CD4-positive, alpha-beta T cell (primary cell): ENCODE data around the gene PRTN3. TPM values are rescaled to one million over a fixed set of nuclear protein-coding genes. Genes with fewer than 3 reads are reported as not detected.

Source experiments
- ATAC-seq: fragments of 200-7000 bp; cut with Tn5 transposase; one replicate; pipeline ENCODE4 v1.10.0; 2022; ENCODE audit warnings: mild to moderate bottlenecking; ENCODE audit not compliant: poor library complexity
- CTCF ChIA-PET: fragments of 350-600 bp; sonication (Branson Sonifier 250); formaldehyde crosslinking; loops from one replicate; lab custom pipeline; 2021; ENCODE audit warnings: antibody characterized with exemption, inconsistent platforms; lab: Charles Lee
- POLR2A ChIA-PET: fragments of 350-600 bp; sonication (Branson Sonifier 250); formaldehyde crosslinking; loops from one replicate; lab custom pipeline; 2021; ENCODE audit warnings: antibody characterized with exemption, inconsistent platforms; lab: Charles Lee
- DNase-seq, 14 experiments: peaks; one replicate each; pipeline ENCODE4 v3.0.0-alpha.2; 2013 to 2020; ENCODE audit warnings: mixed read lengths in 2 of 14
- H3K27ac ChIP-seq, 2 donors: one replicate each; pipeline versions ENCODE4 v1.5.1 to v1.7.0; 2013; ENCODE audit warnings: low read length in 2 of 2, low read depth in 1 of 2, mild to moderate bottlenecking in 1 of 2
- H3K27me3 ChIP-seq, 2 experiments: 1 replicate in 1 of 2; 2 replicates in 1 of 2; pipeline versions ENCODE4 v1.6.1 to v1.7.0; 2013; ENCODE audit warnings: low read length in 2 of 2, control low read depth in 1 of 2, mild to moderate bottlenecking in 1 of 2, moderate library complexity in 1 of 2; ENCODE audit not compliant: insufficient read depth in 2 of 2, control insufficient read depth in 1 of 2
- H3K36me3 ChIP-seq: one replicate; pipeline ENCODE4 v1.6.1; 2013; ENCODE audit warnings: low read length, control low read depth; ENCODE audit not compliant: insufficient read depth
- H3K4me1 ChIP-seq: one replicate; pipeline ENCODE4 v1.6.1; 2013; ENCODE audit warnings: low read length, control low read depth; ENCODE audit not compliant: insufficient read depth
- H3K4me3 ChIP-seq: one replicate; pipeline ENCODE4 v1.5.1; 2013; ENCODE audit warnings: mild to moderate bottlenecking, low read length, moderate library complexity
- H3K9me3 ChIP-seq, 2 experiments: 1 replicate in 1 of 2; 2 replicates in 1 of 2; pipeline versions ENCODE4 v1.6.1 to v1.7.0; 2013; ENCODE audit warnings: low read length in 2 of 2, mild to moderate bottlenecking in 2 of 2, control low read depth in 1 of 2, moderate library complexity in 1 of 2; ENCODE audit not compliant: control insufficient read depth in 1 of 2, insufficient read depth in 1 of 2
- H3K27ac Mint-ChIP-seq: one replicate; pipeline ENCODE4 v1.8.0; 2020; ENCODE audit warnings: mixed read lengths
- H3K27me3 Mint-ChIP-seq: one replicate; pipeline ENCODE4 v1.8.0; 2021; ENCODE audit warnings: mixed read lengths
- H3K36me3 Mint-ChIP-seq: one replicate; pipeline ENCODE4 v1.8.0; 2021; ENCODE audit warnings: low read depth, mixed read lengths
- H3K4me1 Mint-ChIP-seq: one replicate; pipeline ENCODE4 v1.8.0; 2021; ENCODE audit warnings: low read depth, mixed read lengths
- H3K4me3 Mint-ChIP-seq: one replicate; pipeline ENCODE4 v1.8.0; 2020; ENCODE audit warnings: mild to moderate bottlenecking, mixed read lengths
- H3K9me3 Mint-ChIP-seq: one replicate; pipeline ENCODE4 v1.8.0; 2020; ENCODE audit warnings: mixed read lengths
- intact Hi-C, 2 experiments: fragments of 100-400 bp; cut with DNase I in 1 of 2; cut with micrococcal nuclease in 1 of 2; formaldehyde crosslinking; loops; one replicate each; pipeline versions ENCODE4 v1.15.1 to v1.9.0; 2023 to 2025; cut with DNase I, micrococcal nuclease
- total RNA-seq, 174 experiments: library from RNA in 2 of 174; stranded (reverse) in 2 of 174; gene quantifications; one replicate each; pipeline ENCODE4 v1.2.3 and lab custom pipeline; 2021 to 2026
- TF ChIP-seq, protein P1 (sequence below): fragments of 200-600 bp; IDR thresholded peaks from one replicate; pipeline ENCODE4 v1.8.0; 2022; ENCODE audit warnings: antibody characterized with exemption, mild to moderate bottlenecking

Gene PRTN3
- total RNA-seq, 2 experiments from 2014 or later: not detected

DNA sequence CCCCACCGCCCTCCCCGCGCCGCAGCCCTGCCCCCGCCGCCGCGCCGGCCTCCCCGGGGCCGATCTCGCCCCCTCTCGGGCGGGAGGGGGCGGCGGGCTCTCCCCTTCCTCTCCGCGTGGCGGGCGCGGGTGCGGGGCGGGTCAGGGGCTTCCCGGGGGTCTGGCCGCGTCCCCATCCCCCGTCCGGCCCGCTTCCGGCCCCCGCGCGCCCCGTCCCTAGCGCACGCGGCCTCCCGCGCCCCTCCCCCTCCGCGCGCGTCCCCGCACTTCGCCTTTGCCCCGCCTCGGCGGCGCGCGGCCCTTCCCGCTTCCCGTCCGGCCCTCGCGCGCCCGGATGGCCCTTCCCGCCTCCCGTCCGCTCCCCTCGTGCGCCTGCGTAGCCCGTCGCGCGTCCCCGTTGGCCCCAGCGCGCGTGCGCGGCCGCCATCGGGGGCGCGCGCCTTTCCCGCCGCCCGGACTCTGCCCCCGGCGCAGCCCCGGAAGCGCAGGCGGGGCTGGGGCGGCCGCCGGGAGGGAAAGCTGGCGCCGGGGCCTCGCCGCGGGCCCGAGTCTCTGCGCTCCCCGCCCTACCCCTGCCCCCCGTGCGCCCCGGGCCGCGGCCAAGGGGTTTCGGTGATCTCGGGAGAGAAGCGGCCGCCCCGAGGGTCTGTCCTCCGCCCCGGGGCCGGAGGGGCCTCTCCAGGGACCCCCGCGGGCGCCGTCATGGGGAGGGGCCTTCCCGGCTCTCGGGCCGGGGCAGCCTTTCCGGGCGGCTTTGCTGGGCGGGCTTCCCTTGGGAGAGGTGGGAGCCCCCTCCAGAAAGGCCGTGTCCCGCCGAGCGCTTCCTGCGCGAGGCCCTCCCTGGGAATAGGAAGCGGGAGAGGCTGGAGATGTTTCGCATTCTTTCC is 43.0 kb upstream of the PRTN3 start:
- intact Hi-C loops: loop anchor here (1.0 to 10.0 kb wide), 6 partner anchors 116 to 447 kb away; partner anchors contain the start of genes RNF126 (in 2 of the 2), ATP5F1D (in 1 of the 2), GPX4 (in 1 of the 2) and MIDN (in 1 of the 2)
- peaks cover 44% of the 10 kb centered on the region for H3K4me1 Mint-ChIP-seq
- Histone ChIP-seq H3K27ac (peak overlapping the region; percentile 63 to 72), H3K9me3 (no peaks in the 10 kb centered on the region), H3K27me3 (no peaks in the 10 kb centered on the region), H3K4me1 (peaks cover 56% of the 10 kb centered on the region), H3K4me3 (peak overlapping the region; percentile 79), H3K36me3 (peaks cover 34% of the 10 kb centered on the region)
- peak overlapping the region; percentile 89 for H3K4me3 Mint-ChIP-seq
- H3K9me3 Mint-ChIP-seq: no peaks in the 10 kb centered on the region
- TF ChIP-seq, protein P1, sequence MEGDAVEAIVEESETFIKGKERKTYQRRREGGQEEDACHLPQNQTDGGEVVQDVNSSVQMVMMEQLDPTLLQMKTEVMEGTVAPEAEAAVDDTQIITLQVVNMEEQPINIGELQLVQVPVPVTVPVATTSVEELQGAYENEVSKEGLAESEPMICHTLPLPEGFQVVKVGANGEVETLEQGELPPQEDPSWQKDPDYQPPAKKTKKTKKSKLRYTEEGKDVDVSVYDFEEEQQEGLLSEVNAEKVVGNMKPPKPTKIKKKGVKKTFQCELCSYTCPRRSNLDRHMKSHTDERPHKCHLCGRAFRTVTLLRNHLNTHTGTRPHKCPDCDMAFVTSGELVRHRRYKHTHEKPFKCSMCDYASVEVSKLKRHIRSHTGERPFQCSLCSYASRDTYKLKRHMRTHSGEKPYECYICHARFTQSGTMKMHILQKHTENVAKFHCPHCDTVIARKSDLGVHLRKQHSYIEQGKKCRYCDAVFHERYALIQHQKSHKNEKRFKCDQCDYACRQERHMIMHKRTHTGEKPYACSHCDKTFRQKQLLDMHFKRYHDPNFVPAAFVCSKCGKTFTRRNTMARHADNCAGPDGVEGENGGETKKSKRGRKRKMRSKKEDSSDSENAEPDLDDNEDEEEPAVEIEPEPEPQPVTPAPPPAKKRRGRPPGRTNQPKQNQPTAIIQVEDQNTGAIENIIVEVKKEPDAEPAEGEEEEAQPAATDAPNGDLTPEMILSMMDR: no peak
- ChIA-PET POLR2A (interaction anchor here (0.6 to 2.2 kb wide), 14 partner anchors 59 to 477 kb away, joined by 3 to 11 read pairs (median 5); partner anchors contain the start of genes ARHGAP45, CIRBP, FAM174C and GPX4), CTCF (no interaction called here)
- DNase-seq (peak; percentile 71 to 95 (median 87)), ATAC-seq (peak; percentile 10)
- peaks cover 38% of the 10 kb centered on the region for H3K36me3 Mint-ChIP-seq
- no peaks in the 10 kb centered on the region for H3K27me3 Mint-ChIP-seq
- H3K27ac Mint-ChIP-seq: peak overlapping the region; percentile 87

DNA sequence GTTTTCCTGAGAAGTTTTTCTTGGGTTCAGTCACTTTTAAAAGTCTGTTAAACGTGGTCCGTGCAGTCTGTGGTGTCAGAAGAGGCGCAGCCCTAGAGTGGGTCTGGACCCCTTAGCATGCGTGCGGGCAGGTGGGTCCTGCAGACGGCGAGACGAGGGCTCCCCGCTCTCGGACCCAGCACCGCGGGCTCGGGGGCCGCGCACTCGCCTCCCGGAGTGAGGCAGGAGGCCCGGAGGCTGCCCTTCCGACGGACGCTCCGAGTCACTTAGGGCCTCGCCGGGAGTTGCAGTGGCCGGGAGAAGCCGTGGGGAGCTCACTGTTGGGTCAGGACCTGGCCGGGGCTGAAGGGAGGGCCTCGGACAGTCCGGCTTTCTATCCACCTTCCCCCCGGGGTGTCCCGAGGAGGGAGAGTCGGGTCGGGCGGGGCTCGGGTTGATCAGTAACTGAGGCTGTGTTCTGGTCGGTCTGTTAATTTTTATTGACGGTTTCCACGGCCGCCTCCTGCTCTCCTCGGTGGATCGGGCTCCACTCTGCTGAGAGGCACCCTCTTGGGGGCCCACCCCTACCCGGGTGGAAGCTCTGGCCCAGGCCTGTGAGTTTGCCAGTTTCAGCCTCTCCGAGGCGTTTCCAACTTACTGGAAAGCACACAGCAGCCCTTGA is 42.3 kb upstream of the PRTN3 start:
- Mint-ChIP-seq H3K27ac (peak overlapping the region; percentile 87), H3K27me3 (no peaks in the 10 kb centered on the region), H3K9me3 (no peaks in the 10 kb centered on the region), H3K4me1 (peaks cover 51% of the 10 kb centered on the region), H3K4me3 (peak overlapping the region; percentile 89), H3K36me3 (peaks cover 46% of the 10 kb centered on the region)
- H3K27me3 ChIP-seq: no peaks in the 10 kb centered on the region
- peaks cover 64% of the 10 kb centered on the region for H3K4me1 ChIP-seq
- CTCF ChIA-PET: no interaction called here
- no peak for ATAC-seq
- intact Hi-C loops: loop anchor here (5.0 to 10.0 kb wide), 4 partner anchors 136 to 446 kb away; partner anchors contain the start of genes ATP5F1D (in 1 of the 2), GPX4 (in 1 of the 2), MIDN (in 1 of the 2) and RNF126 (in 1 of the 2)
- POLR2A ChIA-PET: interaction anchor here (0.6 to 2.2 kb wide), 5 partner anchors 58 to 471 kb away, joined by 4 to 9 read pairs (median 6); partner anchors contain the start of genes ARHGAP45 and CIRBP
- H3K4me3 ChIP-seq: peak overlapping the region; percentile 79
- peaks cover 42% of the 10 kb centered on the region for H3K36me3 ChIP-seq
- H3K9me3 ChIP-seq: no peaks in the 10 kb centered on the region
- H3K27ac ChIP-seq: peak overlapping the region; percentile 63 to 72
- TF ChIP-seq, protein P1: no peak
- DNase-seq: peak in 2 of 14 experiments; percentile 44 to 64
